Upper lobe of right lung (tissue), 1 donor: ENCODE measurements around the gene S100A10. TPM values are rescaled to one million over a fixed set of nuclear protein-coding genes. Genes with fewer than 3 reads are reported as not detected.

Experiments
- ATAC-seq: fragments of 200-7000 bp; cut with Tn5 transposase; one replicate; pipeline ENCODE4 v1.9.1; 2020; ENCODE audit warnings: mild to moderate bottlenecking, moderate library complexity
- DNase-seq: peaks from one replicate; pipeline ENCODE4 v3.0.0-alpha.2; 2020
- H3K27ac ChIP-seq: fragments of 200-600 bp; one replicate; pipeline ENCODE4 v1.8.0; 2022
- H3K27me3 ChIP-seq: fragments of 200-600 bp; one replicate; pipeline ENCODE4 v1.8.0; 2022; ENCODE audit warnings: mild to moderate bottlenecking
- H3K36me3 ChIP-seq: fragments of 200-600 bp; one replicate; pipeline ENCODE4 v1.8.0; 2022
- H3K4me1 ChIP-seq: fragments of 200-600 bp; one replicate; pipeline ENCODE4 v1.8.0; 2022
- H3K4me3 ChIP-seq: fragments of 200-600 bp; one replicate; pipeline ENCODE4 v1.8.0; 2022; ENCODE audit warnings: mild to moderate bottlenecking
- H3K9me3 ChIP-seq: fragments of 200-600 bp; one replicate; pipeline ENCODE4 v1.8.0; 2022
- intact Hi-C: fragments of 100-400 bp; cut with DNase I; formaldehyde crosslinking; loops from one replicate; pipeline ENCODE4 v1.11.0; 2022
- total RNA-seq: library from RNA; stranded (reverse); fragmentation: NEBNext Ultra II Directional; extraction: Animal tissue kit (Norgen Biotek cat#: 25700); gene quantifications from one replicate; pipeline ENCODE4 v1.2.1, GENCODE V29; 2021
- TF ChIP-seq, protein P1 (sequence below): fragments of 200-600 bp; IDR thresholded peaks from one replicate; pipeline ENCODE4 v1.8.0; 2022; ENCODE audit warnings: antibody characterized with exemption
- donor health status: DM: no; HTN: yes; CAD: no; lungs with severe emphysema.

Gene S100A10
- total RNA-seq, 1 donor from 2014 or later = 643 TPM

GRCh38 chr1:151994956-151995355, 1.3 kb upstream of the S100A10 start:
- intact Hi-C loops = no loop called here
- H3K27ac ChIP-seq = peak overlapping the region; percentile 28

DNA sequence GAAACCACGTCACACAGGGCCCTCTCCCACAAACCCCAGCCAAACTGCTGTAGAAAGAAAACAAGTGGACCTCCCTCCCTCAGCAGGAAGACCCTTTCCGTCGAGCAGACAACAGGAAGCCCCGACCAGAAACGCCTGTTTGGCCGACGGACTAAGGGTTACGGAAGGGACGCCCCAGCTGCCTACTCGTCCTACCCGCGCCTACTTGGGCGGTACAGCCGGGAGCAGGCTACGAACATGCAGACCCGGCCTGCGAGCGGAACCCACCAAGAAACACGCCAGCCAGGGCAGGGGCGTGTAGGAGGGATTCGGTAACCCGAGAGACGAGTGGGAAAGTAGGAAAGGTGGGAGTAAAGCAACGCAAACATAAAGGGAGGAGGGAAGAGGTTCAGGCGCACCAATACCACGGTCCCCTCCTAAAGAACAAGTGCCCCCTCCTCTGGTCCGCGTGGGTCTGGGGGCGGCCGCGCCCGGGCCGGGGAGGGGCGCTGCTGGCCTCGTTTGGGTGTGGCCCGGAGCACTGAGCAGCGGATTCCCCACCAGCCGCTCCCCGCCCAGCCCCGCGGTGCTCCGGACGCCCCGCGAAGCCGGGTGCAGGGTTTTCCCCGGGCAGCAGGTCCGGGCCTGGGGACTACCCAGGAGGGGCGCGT, 450 bp downstream of the S100A10 start:
- ATAC-seq (peak; percentile 2), DNase-seq (peak; percentile 83)
- Histone ChIP-seq H3K9me3 (no peaks in the 10 kb centered on the region), H3K4me1 (peaks cover 53% of the 10 kb centered on the region), H3K27ac (peak overlapping the region; percentile 90), H3K27me3 (no peaks in the 10 kb centered on the region), H3K36me3 (no peaks in the 10 kb centered on the region), H3K4me3 (peak overlapping the region; percentile 77)
- intact Hi-C loops = no loop called here
- TF ChIP-seq, protein P1, sequence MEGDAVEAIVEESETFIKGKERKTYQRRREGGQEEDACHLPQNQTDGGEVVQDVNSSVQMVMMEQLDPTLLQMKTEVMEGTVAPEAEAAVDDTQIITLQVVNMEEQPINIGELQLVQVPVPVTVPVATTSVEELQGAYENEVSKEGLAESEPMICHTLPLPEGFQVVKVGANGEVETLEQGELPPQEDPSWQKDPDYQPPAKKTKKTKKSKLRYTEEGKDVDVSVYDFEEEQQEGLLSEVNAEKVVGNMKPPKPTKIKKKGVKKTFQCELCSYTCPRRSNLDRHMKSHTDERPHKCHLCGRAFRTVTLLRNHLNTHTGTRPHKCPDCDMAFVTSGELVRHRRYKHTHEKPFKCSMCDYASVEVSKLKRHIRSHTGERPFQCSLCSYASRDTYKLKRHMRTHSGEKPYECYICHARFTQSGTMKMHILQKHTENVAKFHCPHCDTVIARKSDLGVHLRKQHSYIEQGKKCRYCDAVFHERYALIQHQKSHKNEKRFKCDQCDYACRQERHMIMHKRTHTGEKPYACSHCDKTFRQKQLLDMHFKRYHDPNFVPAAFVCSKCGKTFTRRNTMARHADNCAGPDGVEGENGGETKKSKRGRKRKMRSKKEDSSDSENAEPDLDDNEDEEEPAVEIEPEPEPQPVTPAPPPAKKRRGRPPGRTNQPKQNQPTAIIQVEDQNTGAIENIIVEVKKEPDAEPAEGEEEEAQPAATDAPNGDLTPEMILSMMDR = no peak

More at GRCh38 chr1:151994956-151995355, 1.3 kb upstream of the S100A10 start:
- ATAC-seq (no peak), DNase-seq (no peak)
- H3K27me3 ChIP-seq = no peaks in the 10 kb centered on the region
- peaks cover 35% of the 10 kb centered on the region for H3K4me1 ChIP-seq
- H3K36me3 ChIP-seq = no peaks in the 10 kb centered on the region
- no peak overlapping the region for H3K4me3 ChIP-seq
- TF ChIP-seq, protein P1 = no peak
- no peaks in the 10 kb centered on the region for H3K9me3 ChIP-seq

DNA sequence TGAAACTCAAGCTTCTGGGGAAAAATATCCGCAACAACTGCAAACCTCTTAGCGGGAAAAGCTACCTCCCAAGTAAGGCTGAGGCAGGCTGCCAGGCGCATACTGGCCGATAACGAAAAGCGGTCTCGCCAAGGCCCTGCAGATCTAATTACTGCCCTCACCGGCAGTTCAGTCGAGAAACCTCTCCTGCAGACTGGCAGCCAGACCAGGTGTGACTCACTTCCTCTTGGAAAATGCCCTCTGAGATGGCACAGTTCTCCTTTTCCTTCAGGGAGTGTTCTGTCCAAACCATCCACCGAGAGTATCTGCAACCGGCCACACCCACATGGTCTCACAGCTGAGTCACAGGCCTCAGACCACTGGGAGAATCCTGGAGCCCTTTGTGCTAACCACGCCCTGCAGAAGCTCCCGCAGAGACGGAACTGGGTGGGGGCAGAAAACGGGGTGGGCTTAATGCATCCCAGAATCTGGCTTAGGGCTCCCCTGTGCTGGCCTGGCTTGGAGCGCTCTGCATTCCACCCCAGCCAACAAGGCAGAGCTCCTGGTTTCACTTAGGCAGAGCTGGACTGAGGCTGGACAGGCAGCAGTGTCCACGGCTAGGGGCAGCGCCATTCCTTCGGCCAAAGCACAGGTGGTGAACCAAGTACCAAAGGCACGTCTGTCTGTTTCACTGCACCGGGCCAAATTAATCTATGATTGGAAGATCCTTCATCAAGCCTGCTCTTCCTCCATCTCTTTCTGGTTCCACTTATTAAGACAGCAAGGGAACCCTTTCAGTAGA, 1.2 kb downstream of the S100A10 start:
- intact Hi-C loops = no loop called here
- Histone ChIP-seq H3K4me3 (peak overlapping the region; percentile 77), H3K27me3 (no peaks in the 10 kb centered on the region), H3K9me3 (no peaks in the 10 kb centered on the region), H3K27ac (peak overlapping the region; percentile 90), H3K4me1 (peaks cover 59% of the 10 kb centered on the region), H3K36me3 (no peaks in the 10 kb centered on the region)
- ATAC-seq (peak; percentile 77), DNase-seq (peak; percentile 90)
- TF ChIP-seq, protein P1 = no peak

- H3K27ac ChIP-seq = peak overlapping the region; percentile 90
- no peaks in the 10 kb centered on the region for H3K9me3 ChIP-seq
- ATAC-seq = no peak
- no peaks in the 10 kb centered on the region for H3K27me3 ChIP-seq
- peaks cover under 1% of the 10 kb centered on the region for H3K36me3 ChIP-seq
- TF ChIP-seq, protein P1 = no peak
- no peak for DNase-seq
- intact Hi-C loops = no loop called here
- H3K4me1 ChIP-seq = peaks cover 59% of the 10 kb centered on the region
- peak overlapping the region; percentile 77 for H3K4me3 ChIP-seq
Observed at GRCh38 chr1:151991663-151992302, 1.9 kb downstream of the S100A10 start.

- TF ChIP-seq, protein P1 = no peak
- Histone ChIP-seq H3K27me3 (no peaks in the 10 kb centered on the region), H3K4me1 (peaks cover 66% of the 10 kb centered on the region), H3K36me3 (peaks cover 10% of the 10 kb centered on the region), H3K9me3 (no peaks in the 10 kb centered on the region), H3K27ac (peak overlapping the region; percentile 90), H3K4me3 (peak overlapping the region; percentile 77)
- ATAC-seq = no peak
- intact Hi-C loops = no loop called here
- DNase-seq = no peak
Observed at GRCh38 chr1:151990856-151991198, 2.8 kb downstream of the S100A10 start.
